NCI-H146 treated with DMSO at 0.1 percent for 48 hours (cell line): ENCODE results near the gene LGMN.
"Not testable (repeated sequence)": the region's sequence is repeated elsewhere in the genome, so short reads cannot be mapped to it uniquely, and the experiment has no call there.

Experiments used
- DNase-seq: peaks from one replicate; lab custom pipeline; 2025; ENCODE audit not compliant: unreplicated experiment; lab: John Stamatoyannopoulos, UW

LGMN gene

DNA sequence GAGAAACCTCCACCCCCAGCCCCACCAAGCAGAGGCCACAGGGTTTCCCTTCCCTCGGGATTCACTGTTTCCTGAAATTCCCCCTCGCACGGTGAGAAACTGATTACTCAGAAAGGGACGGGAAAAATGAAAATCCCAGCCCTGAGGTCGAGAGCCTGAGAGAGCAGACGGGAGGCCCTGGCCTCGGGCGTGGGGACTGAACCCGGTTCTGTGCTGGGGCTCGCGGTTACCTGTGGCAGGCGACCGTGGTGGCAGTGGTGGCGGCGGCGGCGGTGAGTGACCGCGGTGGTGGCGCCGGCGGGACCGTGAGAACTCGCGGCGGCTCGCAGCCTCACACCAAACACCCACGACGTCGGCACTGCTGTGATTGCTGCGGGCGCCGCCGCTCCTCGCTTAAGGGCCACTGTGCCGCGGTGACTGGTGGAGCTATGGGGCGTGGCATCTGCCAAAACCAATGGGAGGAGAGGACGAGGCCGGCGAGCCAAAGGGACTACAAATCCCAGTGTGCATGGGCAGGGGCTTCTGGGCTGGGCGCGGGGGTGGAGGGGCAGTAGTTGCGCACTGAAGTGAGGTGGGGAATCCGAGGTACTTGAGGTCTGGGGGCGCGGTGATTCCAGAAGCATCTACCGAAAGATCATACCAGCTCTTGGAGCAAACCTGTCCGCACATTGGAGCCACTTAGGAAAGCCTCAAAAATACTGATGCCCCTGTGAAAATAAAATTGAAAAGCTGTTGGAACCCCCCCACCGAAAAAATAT, at the start of gene LGMN:
Gene LGMN (minus strand): TSS at position 369 of the 758 bp plus-strand sequence. CDS start 15,841 bp downstream, outside the sequence.
- DNase-seq = peak; percentile 86

- no peak for DNase-seq
Measured at GRCh38 chr14:92794961-92795360, 46.5 kb upstream of the LGMN start.

- DNase-seq = no peak
Measured at GRCh38 chr14:92794547-92794941, 46.1 kb upstream of the LGMN start.

GRCh38 chr14:92793709-92794546, 45.5 kb upstream of the LGMN start, which contains the start of gene GOLGA5:
Gene GOLGA5 (plus strand): TSS chr14:92794305. CDS start chr14:92797438, 3,133 bp downstream.
- peak; percentile 94 for DNase-seq

GRCh38 chr14:92792885-92793284, 44.5 kb upstream of the LGMN start:
- no peak for DNase-seq

DNA sequence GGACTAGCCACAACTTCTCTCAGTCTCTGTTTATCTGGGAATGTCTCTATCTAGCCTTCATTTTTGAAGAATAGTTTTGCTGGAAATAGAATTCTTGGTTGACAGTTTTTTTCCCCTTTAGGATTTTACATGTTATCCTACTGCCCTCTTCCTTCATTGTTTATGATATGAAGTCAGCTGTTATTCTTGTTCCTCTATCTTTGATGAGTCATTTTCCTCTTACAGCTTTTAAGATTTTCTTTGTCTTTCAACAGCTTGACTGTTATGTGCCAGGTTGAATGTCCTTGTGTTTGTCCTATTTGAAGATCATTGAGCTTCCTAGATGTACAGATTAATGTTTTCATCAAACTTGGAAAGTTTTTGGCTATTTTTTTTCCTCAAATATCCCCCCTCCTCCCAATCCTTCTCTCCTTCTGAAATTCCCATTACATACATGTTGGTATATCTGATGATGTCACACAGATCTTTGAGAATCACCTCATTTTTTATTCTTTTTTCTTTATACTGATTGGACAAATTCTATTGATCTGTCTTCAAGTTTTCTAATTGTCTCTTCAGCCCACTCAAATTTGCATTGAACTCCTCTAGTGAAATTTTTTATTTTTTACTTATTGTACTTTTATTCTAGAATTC, 41.1 kb upstream of the LGMN start:
- DNase-seq = no peak

- no peak for DNase-seq
Measured at GRCh38 chr14:92787554-92787953, 39.1 kb upstream of the LGMN start.

GRCh38 chr14:92786427-92786756, 38.0 kb upstream of the LGMN start:
- DNase-seq = no peak

GRCh38 chr14:92785667-92786426, 37.4 kb upstream of the LGMN start:
- no peak for DNase-seq

DNA sequence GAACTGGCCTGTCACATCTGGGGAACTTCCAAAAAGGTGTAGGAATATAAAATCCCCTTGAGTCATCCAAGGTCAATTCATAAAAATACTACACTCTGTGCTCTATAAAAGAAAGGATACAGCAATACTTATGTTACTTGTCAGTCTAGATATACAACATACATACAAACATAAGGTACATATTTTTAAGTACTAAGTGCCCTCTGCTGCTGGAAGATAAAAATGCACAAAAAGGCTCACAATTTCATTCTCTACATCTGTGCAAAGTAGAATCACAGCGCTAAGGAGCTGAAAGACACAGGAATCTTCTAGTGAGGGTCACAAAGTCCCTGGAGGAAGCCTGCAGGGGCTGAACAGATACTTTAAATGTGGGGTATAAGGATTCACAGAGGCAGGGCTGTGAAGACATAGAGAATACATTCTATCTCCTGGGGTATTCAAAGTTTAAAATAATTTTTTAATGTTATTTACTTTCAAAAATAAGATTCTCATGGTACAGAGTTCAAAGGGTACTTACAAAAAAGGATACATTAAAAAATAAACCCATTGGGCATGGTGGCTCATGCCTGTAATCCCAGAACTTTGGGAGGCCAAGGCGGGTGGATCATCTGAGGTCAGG, 35.5 kb upstream of the LGMN start:
- DNase-seq = peak; percentile 62

- DNase-seq = no peak
Measured at GRCh38 chr14:92781350-92781749, 32.9 kb upstream of the LGMN start.

- no peak for DNase-seq
Measured at GRCh38 chr14:92780444-92781232, 32.2 kb upstream of the LGMN start.

- not testable (repeated sequence) for DNase-seq
Measured at GRCh38 chr14:92778868-92779565, 30.6 kb upstream of the LGMN start.

DNA sequence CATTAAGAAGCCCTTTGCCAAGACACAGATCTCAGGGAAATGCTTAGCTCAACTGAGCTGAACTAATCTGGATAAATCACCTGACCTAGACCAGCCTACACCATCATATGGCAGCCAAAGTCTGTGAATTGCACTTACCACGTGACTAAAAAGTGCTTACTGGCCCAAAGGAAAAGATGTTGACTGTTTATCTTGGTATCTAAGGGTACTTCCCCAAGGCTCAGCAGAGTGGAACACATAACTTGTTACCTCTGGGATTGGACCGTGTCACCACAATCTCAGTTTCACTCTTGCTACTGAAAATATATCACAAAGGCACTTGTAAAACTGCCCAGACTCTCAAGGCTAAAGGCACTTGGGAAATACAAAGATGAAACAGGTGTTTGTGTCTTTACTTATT, 26.9 kb upstream of the LGMN start:
- not testable (repeated sequence) for DNase-seq

DNA sequence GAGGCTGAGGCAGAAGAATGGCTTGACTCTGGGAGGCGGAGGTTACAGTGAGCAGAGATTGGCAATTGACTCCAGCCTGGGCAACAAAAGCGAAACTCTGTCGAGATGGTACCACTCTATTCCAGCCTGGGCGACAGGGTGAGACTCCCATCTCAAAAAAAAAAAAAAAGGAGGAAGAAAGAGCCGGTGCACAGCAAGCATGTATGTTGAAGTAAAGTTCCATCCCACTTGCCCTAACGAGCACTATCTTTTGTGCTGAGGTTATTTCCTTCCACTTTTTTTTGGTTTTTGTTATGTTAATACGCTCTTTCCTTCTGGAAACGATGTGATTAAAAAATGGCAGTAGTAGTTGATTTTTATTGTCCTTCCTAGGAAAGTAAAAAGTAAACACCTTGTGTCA, 26.1 kb upstream of the LGMN start:
- DNase-seq = no peak

DNA sequence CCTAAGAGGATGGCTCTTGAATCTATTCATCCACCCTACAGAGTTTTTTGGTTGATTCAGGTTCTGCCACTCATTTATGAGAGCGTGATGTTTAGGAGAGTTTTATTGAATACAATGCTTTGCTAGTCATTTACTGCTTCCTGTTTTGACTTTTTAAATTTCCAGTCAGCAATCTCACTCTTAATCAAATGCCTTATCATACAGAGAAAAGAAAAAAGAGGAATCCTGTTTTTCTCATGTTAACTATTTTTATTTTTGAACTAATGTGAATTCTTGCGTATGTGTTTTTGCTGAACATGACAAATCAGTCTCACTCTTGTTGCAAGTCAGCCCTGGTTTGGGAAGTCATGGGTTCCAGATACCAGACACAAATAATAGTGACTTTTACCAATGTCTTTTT, 22.1 kb upstream of the LGMN start:
- DNase-seq = no peak

DNA sequence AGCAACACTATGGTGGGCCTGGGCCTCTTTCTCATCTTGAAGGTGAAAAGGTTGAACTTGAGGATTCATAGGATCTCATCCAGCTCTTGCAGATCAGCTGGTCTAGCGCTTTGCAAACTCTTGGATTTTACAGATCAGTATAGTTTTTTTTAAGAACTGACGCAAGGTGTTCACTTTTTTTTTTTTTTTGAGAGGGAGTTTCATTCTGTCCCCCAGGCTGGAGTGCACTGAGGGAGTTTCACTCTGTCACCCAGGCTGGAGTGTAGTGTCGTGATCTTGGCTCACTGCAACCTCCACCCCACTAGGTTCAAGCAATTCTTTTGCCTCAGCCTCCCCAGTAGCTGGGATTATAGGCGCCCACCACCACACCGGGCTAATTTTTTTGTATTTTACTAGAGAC, 20.4 kb upstream of the LGMN start:
- no peak for DNase-seq

- not testable (repeated sequence) for DNase-seq
Measured at GRCh38 chr14:92768236-92768635, 19.8 kb upstream of the LGMN start.
